ENCODE results near the gene BAIAP2.

Gene BAIAP2

DNA sequence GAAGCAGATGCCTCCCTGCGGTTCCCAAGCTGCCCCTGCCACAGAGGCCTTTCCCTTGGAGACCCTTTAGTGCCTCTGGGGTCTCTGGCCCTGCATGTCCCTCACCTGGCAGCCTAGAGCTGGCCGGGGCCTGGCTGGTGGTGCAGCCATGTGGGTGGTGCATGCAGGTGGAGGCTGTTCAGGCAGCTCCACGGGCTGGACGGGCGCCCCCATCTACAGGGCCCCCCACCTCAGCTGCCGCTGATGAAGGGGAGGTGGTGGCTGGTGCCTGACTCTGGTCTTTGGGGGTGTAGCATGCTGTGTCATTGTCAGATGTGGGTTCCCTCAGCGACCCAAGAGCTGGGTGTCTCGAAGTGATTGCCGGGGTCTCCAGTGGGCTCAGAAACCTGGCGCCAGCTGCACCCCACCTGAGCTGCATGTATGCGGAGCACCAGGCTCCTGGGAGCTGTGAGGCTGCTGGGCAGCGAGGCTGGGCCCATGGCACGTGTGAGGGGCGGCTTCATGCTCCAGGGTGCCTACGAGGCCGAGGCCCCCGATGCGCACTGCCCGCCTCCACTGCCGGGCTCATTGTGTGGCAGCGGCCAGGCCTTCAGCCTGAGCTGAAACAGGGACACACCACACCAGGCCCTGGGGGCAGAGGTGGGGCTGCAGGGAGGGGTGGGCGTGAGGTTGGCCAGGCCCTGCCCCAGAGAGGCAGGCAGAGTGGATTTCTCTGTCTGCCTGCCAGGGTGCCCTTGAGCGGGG lies 57.0 kb downstream of the BAIAP2 start:
- DNase-seq: no peak

DNA sequence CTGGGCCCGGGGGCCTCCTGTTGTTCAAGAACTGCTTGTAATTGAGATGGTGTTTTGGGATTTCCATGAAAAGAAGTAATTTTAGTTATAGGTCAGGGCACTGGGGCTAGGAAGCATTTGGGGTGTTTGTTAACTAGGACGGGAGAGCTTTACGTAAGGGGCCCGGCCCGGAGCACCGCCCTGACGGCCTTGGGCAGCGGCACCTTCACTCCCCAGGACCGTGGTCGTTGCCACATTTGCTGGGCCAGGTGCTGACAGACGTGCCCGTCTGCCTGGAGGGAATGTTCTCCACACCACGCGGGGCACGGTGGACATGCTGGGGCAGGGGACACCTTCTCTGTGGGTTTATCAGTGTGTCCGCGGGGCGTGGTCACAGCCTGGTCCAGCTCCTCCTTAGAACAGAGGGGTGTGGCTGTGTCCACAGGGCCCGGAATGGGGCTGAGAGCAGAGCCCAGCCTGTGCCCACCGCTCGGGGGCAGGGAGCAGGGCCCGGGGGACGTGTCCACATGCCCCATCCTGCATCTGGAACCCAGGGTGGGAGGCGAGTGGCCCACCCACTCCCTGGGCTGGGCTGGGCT lies 57.7 kb downstream of the BAIAP2 start:
- no peak for DNase-seq

DNA sequence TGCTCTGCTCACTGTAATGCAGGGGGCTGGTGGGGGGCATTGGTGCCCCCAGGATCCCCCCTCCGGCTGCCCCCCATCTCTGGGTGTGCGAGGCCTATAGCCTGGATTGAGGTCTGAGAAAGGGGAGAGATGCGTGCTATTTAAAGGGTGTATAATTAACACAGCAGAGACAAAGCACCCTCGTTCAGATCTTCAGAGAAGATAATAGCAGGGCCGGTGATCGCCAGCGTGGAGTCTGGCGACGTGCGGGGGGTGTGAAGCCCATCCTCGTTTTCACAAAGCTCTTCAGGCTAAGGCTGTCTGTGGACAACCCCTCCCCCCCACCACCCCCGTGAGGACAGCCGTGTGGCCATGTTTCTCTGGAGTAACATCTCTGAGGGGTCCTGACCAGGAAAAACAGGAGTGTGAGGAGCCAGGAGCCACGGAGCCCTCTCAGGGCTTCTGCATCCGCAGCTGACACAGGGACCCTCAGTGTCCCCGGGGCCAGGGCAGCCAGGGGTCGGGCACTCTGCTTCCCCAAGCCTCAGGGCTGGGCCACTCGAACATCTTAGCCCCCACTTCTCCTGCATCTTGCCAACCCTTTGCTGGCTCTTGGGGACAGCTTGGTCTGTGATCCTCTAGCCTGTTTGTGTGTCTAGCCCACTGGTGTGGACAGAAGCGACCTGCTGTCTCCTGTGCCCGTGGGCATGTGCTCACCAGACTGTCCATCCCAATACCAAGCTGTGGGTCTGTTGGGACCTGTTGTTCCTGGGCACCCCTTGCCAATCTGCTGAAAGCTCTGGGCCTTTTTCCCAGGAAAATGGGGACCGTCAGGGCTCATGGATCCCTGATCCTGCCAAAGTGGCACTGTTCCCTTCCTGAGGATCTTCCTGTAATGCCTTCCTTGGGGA lies 58.9 kb downstream of the BAIAP2 start:
- DNase-seq: no peak

DNA sequence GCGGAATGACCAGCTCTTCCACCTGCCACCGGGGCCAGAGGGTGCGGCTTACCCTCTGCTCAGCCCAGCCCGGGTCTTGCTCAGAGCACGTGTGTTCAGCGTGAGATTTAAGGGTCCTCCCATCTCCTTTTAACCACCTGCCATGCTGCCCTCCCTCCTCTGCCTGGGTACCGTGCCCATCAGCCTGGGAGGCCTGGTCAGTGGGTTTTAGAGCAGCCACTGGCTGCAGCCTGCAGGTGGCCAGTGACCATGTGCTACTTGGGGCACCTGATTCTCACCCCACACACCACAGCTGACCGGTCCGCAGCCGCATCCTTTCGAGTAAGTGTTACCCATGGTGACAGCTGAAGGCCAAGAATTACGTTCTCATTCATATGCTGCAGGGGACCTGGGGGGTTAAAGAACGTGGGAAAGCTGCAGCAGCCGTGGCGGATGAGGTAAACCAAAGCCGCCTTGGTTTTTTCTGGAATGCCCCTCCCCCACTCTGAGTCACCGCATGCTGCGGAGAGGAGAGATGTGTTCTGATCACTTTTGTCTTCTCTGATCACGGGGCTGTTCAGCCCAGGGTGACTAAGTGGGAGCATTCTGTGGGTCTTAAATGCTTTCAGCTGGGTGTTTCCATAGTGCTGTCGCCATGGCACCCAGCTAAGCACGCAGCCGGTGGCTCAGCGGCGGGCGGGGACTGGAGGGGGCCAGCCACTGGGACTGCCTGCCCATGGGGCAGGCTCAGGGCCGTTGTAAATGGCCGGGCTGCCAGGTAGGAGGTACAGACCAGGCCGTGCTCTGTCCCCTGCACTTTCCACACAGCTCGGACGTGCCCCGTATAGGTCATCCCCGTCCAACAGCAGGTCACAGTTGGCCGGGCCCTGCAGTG lies 59.8 kb downstream of the BAIAP2 start:
- DNase-seq: peak; percentile 96

DNA sequence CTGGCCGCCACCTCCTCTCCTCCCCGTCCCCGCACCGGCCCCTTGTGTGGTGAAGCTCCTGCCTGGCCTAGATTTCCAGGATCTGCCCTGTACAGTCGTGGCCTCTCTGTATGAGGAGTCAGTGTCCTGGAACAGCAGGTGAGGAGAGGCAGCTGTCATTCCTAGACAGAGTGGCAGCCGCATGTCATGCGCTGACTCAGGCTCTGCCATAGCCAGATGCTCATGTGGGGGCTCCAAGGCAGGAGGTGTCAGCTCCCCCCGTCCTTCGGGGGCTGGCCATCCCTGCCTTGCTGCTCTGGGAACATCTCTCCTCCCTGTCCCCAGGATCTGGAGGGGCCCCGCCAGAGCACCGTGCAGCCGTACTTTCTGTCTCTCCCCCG lies 60.4 kb downstream of the BAIAP2 start:
- no peak for DNase-seq

DNA sequence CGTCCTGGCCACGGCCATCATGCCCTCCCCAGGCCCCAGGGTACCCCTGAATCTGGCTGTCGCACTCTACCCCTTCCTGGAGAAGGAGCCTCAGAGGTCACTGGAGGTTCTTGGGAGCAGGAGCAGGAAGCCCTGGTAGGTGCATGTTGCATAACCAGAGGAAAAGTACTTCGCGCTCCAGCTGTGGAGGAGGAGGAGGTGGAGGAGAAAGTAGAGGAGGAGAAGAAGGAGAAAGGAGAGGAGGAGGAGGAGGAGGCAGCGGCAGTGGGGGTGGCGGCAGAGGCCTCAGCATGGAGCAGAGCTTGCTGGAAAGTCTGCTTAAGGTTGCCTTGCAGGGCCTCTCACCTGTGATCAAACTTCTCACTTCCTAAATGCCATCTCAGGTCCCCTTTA lies 61.8 kb downstream of the BAIAP2 start:
- DNase-seq: no peak

DNA sequence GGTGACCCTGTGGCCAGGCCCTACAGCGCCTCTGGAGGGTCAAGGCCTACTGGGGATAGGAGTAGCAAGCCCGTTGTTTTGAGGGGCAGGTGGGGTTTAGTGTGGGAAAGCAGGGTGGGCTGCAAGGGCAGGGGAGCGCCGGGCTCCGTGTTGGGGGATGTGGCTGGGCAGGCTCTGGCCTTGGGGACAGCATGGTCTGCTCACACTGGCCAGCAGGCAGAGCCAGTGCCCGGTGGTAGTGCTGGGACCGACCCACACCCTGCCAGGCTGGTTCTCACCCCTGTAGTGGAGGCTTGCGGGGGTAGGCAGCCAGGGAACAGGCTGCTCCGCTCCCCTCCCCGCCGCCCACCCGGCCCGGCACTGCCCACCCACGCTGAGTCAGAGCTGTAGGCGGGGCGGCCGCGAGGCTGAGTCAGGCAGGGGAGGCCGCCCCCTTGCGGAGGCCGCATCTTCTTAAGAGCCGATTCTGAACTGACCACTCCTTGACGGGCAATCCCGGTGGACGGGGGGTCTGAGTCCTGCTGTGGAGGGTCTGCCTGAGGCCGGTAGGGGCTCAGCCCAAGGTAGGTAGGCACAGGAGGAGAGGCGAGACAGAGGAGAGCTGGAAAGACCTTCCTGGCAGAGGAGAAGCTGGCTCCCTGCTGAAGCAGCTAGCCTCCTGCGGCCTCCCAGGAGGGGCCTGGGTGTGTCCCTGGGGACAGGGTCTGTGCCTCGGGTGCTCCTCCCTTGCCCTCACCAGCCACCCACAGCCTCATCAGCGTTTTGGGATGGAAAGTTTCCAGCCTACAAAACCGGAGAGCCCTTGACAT lies 62.4 kb downstream of the BAIAP2 start:
- no peak for DNase-seq

DNA sequence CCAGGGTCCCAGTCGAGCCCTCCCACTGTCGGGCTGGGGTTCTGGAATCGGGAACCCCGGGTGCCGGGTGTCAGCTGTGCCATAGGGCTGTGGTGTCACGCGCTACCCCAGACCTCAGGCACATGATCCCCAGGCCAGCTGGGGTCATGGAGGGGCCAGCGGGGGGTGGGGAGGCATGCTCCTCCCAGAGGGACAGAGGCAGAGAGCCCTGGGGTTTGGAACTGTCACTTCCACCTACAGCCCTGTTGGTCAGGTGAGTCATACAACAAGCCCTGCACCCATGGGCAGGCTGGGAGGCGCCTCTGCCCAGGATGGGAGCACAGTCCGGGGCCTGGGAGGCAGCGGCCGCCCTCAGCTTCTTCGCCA lies 63.0 kb downstream of the BAIAP2 start:
- no peak for DNase-seq

DNA sequence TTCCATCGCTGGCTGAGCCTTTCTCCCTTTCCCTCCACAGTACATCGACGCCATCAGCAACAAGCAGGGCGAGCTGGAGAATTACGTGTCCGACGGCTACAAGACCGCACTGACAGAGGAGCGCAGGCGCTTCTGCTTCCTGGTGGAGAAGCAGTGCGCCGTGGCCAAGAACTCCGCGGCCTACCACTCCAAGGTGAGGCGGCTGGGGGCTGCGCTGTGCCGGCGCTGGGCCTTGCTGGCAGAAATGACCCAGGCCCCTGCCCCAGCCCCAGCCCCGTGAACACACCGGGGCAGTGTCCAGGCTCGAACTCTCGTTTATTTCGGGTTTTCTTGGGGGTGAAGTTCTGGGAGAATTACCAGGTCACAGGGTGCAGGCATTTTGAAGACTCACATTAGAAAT lies 64.9 kb downstream of the BAIAP2 start:
- DNase-seq: no peak

DNA sequence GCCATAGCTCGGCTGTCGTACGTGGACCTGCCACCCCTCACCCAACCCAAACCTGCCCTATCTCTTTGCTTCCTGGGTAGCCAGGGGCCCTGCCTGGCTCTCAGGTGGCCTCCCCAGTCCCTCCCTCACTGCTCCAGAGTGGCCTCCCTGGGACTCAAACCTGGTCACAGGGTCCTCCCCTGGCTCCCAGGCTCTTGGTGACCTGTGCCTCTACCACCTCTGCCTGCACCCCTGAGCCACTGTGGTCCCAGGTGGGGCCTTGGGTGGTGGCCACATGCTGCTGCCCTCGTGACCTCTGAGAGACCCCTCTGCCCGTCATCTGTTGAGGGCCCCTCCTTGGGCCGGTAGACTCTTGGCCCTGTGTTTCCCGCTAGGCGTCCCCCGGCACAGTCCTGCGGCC lies 65.7 kb downstream of the BAIAP2 start:
- no peak for DNase-seq

DNA sequence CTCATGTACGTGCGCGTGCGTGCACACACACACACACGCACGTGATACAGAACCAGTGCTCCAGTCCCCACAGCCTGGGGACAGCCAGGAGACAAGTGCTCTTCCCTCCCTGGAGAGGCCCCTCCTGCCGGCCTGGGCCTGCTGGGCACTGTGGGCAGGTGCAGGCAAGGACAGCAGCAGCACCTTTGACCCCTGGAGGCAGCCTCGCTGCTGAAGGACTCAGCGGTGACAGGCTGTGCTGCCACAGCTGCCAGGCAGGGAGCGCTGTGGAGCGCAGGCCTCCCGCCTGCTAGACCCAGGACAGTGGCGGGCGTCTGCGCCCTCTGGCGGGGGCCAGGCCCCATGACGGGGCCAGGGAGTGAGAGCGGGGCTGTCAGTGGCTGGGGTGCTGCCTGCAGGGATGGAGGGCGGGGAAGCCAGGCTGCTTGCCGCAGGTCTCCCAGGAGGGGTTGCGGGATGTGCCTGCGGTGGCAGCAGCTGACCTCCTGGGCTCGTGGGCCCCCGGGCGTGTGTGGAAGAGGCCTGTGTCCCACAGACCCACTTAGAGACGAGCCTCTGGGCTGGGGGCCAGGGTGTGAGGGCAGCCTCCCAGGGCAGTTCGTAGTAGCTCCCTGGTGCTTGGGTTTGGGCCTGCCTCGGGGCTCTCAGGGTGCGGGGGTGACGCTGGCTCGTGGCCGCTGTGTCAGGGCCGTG lies 66.8 kb downstream of the BAIAP2 start:
- peak; percentile 78 for DNase-seq

DNA sequence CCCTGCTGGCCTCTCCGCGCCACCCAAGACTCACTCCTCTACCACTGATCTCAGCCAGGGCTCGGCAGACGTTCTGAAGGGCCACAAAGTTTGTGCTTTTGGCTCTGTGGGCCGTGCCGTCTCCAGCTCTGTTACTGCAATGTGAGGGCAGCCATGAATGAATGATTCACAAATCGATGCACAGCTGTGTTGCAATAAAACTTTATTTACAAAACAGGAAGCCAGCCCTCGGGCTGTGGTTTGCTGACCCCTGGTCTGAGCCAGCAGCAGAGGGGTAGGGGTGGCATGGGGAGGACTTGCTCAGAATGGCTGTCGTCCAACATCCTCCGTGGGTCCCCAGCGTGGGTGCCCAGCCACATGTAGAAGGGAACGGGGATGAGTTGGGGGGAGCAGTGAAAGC lies 67.4 kb downstream of the BAIAP2 start:
- DNase-seq: no peak

DNA sequence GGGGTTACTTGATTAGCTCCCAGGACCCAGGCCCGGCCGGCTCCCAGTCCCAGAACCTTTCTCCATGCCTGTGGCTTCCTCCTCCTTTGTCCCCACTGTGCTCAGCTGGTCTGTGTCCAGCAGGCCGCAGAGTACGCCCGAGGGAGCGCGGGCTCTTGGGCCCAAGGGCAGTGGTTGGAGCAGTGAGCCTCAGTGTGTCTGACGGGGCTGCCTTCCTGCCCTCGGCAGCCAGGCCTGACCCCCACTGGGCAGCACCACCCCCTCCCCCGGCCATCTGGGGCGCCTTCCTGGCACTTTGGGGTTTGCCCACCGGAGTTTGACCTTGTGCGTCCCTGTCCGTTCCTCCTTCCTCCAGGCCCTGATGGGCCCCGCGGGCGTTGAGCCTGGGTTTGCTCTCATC lies 67.9 kb downstream of the BAIAP2 start:
- no peak for DNase-seq

DNA sequence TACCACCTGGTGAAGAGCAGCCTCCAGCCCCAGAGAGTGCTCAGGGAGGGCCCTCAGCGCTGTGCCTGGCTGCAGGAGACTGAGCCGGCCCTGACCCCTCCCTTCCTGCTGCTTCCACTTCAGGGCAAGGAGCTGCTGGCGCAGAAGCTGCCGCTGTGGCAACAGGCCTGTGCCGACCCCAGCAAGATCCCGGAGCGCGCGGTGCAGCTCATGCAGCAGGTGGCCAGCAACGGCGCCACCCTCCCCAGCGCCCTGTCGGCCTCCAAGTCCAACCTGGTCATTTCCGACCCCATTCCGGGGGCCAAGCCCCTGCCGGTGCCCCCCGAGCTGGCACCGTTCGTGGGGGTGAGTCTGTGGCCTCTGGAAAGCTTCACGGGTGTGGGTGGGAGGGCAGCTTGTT lies 68.4 kb downstream of the BAIAP2 start:
- no peak for DNase-seq

DNA sequence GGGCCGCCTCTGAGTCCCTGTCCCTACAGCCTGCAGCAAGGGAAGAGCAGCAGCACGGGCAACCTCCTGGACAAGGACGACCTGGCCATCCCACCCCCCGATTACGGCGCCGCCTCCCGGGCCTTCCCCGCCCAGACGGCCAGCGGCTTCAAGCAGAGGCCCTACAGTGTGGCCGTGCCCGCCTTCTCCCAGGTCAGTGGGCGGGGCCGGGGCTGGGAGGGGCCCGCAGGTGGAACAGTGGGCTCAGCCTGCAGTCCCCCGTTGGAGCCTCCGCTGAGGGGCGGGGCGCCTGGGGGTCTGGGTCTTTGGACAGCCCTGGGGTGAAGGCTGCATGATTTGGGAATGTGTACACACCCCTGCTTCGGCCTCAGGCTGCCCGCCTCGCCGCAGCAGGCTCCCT lies 71.8 kb downstream of the BAIAP2 start:
- no peak for DNase-seq

DNA sequence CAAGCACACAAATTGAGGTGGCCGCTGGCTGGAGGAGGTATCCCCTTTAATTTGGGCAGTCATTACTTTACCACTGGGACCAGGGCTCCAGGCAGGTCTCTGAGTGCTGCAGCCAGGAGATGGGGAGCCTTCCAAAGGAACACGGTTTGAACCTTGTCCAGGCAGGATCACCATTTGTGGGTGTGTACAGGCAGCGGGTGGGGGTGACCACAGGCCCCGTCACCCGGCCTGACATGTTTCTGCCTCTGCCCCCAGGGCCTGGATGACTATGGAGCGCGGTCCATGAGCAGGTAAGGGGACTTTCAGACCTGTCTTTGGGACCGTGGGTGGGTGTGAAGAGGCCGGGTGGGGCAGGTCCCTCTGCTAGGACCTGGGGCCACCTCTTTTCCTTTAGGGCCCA lies 73.3 kb downstream of the BAIAP2 start:
- no peak for DNase-seq

DNA sequence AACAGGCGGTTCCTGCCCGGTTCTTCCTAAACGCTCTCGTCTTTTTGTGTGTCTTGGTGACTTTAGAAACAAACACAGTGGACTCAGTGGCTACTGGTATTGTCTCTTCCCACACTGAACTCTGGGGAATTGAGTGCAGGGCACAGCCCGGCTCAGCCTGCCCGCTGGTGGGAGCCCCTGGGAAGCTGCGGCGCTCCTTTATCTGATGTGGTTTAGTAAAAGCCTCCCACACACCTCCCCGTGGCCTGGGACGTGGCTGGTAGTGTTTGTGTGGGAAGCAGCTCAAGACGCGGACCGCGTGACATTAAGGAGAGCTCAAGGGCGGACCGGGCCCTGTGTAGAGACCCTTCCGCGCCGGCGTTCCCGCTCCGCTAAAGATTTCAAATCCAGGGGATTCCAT lies 75.0 kb downstream of the BAIAP2 start:
- no peak for DNase-seq

DNA sequence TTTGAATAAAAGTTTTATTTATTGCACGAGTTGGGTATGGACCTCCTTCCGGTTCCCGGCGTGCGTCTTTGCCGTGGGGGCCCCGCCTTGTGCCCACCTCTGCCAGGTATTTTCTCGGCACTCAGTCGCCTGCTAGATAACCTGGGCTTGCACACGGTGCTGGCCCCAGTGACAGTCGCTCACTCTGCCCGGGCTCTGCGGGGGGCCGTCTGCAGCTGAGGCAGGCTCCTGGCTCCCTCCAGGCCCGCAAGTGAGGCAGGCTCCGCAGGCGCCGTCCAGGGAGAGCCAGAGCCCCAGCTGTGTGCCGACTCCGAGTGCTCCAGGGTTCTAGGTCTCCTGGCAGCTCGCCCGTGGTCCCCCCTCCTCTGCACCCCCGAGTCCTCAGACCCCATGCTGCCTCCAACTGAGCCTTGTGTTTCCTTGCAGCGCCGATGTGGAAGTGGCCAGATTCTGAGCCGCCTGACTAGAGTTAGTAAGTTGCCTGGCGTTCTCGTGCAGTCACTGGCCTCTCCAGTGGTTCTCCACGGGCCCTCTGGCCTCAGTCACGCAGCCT lies 75.6 kb downstream of the BAIAP2 start:
- no peak for DNase-seq

DNA sequence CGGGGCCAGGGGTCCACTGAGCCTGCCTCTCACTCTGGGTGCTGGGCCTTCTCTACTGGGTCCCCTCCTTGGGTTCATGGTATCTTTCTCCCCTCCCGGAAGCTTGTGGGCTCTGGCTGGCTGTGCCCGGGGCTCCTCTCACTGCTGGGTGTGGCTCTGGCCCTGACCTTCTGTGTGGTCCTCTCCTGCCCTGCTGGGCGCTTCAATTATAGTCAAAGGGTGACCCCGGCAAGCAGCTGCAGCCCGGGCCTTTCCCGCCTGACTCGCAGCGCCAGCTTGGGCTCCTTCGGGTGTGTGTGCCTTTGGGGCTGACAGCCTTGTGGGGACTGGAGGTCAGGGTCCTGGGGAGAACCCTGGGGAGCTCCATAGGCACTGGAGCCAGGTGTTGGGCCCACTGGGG lies 76.1 kb downstream of the BAIAP2 start:
- no peak for DNase-seq

DNA sequence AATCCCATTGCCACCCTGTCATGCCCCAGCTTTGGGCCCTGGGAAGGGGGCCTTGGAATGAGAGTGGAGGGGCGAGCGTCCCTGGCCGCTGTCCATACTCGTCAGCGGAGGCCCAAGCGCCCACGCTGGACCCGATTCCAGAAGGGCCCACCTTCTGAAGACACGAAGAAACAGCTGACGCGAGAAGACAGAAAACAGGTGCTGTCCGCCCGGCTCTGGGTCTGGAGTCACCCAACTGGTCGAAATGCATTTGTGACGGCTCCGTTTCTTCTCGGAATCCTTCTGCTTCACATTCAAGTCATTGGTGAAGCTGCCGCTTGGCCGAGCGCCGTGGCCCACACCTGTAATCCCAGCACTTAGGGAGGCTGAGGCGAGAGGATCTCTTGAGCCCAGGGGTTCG lies 77.5 kb downstream of the BAIAP2 start:
- DNase-seq: no peak

DNA sequence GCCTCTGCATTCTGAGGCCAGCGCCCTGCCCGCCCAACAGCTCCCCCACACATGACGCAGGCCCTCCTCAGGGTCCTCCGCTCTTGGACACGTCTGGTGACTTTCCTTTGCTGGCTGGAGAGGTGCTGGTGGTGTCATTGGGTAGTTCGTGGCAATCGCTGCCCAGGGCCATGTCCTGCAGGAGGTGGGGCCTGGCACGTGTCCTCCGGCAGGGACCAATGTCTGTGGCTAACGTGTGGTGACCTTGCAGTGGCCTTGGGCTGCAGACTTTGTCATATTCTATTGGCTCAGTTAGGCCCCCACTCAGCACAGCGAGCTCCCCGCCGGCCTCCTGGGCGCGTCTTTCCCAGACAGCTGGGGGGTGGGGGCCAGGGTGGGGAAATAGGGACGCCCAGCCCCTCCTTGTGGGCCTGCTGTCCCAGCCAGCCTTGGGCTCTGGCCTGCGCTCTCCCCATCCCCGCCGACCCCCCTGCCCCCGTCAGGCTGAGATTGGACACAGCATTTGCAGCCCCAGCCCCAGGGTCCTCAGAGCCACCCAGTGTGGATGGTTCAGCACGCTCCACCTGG lies 78.3 kb downstream of the BAIAP2 start:
- no peak for DNase-seq

Measured in NCI-H1436 (cell line).